ENCODE data around the gene FCN2.

Gene FCN2

GRCh38 chr9:134892221-134892620 lies 11.6 kb downstream of the FCN2 start:
- Histone ChIP-seq H2AFZ (ENCODE audit: low read length) (no peak overlapping the region), H4K8ac (ENCODE audit: low read depth, low read length) (no peak overlapping the region), H4K91ac (ENCODE audit: low read depth, low read length, poor library complexity) (no peak overlapping the region), H2BK12ac (ENCODE audit: low read length) (peak overlapping the region; percentile 60), H3K4me3 (ENCODE audit: low read length in 2 of 2) (peak overlapping the region in 1 of 2 donors; percentile 6), H3K27me3 (ENCODE audit: control insufficient read depth in 3 of 3, insufficient read depth in 3 of 3, low read depth in 1 of 3, low read length in 3 of 3) (peaks cover 0 to 9% (median 0%) of the 10 kb centered on the region in 3 experiments), H2BK5ac (ENCODE audit: low read length) (no peak overlapping the region), H3K9me3 (replicated peaks in 1 of 2; ENCODE audit: control insufficient read depth in 2 of 2, insufficient read depth in 1 of 2, low read depth in 1 of 2, low read length in 2 of 2) (peaks cover 0 to 13% of the 10 kb centered on the region in 2 donors), H2BK15ac (ENCODE audit: low read length) (no peak overlapping the region), H2AK5ac (ENCODE audit: low read depth, low read length) (no peak overlapping the region), H2BK120ac (ENCODE audit: low read depth, low read length) (no peak overlapping the region), H3K9ac (ENCODE audit: low read depth, low read length, poor library complexity) (peak overlapping the region; percentile 57), H3K14ac (ENCODE audit: low read length) (no peak overlapping the region), H3K18ac (ENCODE audit: low read length) (no peak overlapping the region), H3K79me1 (ENCODE audit: low read depth, low read length) (no peaks in the 10 kb centered on the region), H3K4ac (ENCODE audit: low read length) (no peak overlapping the region), H3K4me1 (ENCODE audit: control insufficient read depth in 2 of 2, insufficient read depth in 1 of 2, low read depth in 1 of 2, low read length in 2 of 2) (no peaks in the 10 kb centered on the region), H3K4me2 (ENCODE audit: insufficient read depth, low read length, poor library complexity, severe bottlenecking) (no peak overlapping the region), H3K23ac (ENCODE audit: low read depth, low read length, poor library complexity) (no peak overlapping the region), H3K27ac (replicated peaks; ENCODE audit: low read length) (no peak overlapping the region), H3K36me3 (replicated peaks in 1 of 2; ENCODE audit: control insufficient read depth in 2 of 2, insufficient read depth in 2 of 2, low read length in 2 of 2) (peaks cover 0 to 1% of the 10 kb centered on the region in 2 donors)
- WGBS, 2 donors (ENCODE audit: extremely low coverage in 2 of 2, insufficient read length in 2 of 2, insufficient replicate concordance in 1 of 2): no CpG with 5 or more reads among the region's 6 CpGs
- DNase-seq (ENCODE audit: low spot score): no peak

- Histone ChIP-seq H3K4me2 (ENCODE audit: insufficient read depth, low read length, poor library complexity, severe bottlenecking) (no peak overlapping the region), H3K27ac (replicated peaks; ENCODE audit: low read length) (no peak overlapping the region), H3K4ac (ENCODE audit: low read length) (no peak overlapping the region), H3K4me3 (ENCODE audit: low read length in 2 of 2) (no peak overlapping the region), H3K23ac (ENCODE audit: low read depth, low read length, poor library complexity) (no peak overlapping the region), H2BK12ac (ENCODE audit: low read length) (no peak overlapping the region), H3K9ac (ENCODE audit: low read depth, low read length, poor library complexity) (no peak overlapping the region), H2BK15ac (ENCODE audit: low read length) (no peak overlapping the region), H4K91ac (ENCODE audit: low read depth, low read length, poor library complexity) (no peak overlapping the region), H3K18ac (ENCODE audit: low read length) (no peak overlapping the region), H2AFZ (ENCODE audit: low read length) (no peak overlapping the region), H2BK5ac (ENCODE audit: low read length) (no peak overlapping the region), H3K27me3 (ENCODE audit: control insufficient read depth in 3 of 3, insufficient read depth in 3 of 3, low read depth in 1 of 3, low read length in 3 of 3) (peaks cover 0 to 7% (median 0%) of the 10 kb centered on the region in 3 experiments), H2BK120ac (ENCODE audit: low read depth, low read length) (no peak overlapping the region), H3K36me3 (replicated peaks in 1 of 2; ENCODE audit: control insufficient read depth in 2 of 2, insufficient read depth in 2 of 2, low read length in 2 of 2) (peaks cover 0 to 1% of the 10 kb centered on the region in 2 donors), H3K79me1 (ENCODE audit: low read depth, low read length) (no peaks in the 10 kb centered on the region), H4K8ac (ENCODE audit: low read depth, low read length) (no peak overlapping the region), H3K4me1 (ENCODE audit: control insufficient read depth in 2 of 2, insufficient read depth in 1 of 2, low read depth in 1 of 2, low read length in 2 of 2) (no peaks in the 10 kb centered on the region), H3K9me3 (replicated peaks in 1 of 2; ENCODE audit: control insufficient read depth in 2 of 2, insufficient read depth in 1 of 2, low read depth in 1 of 2, low read length in 2 of 2) (peaks cover 0 to 14% of the 10 kb centered on the region in 2 donors), H3K14ac (ENCODE audit: low read length) (no peak overlapping the region), H2AK5ac (ENCODE audit: low read depth, low read length) (no peak overlapping the region)
- no peak for DNase-seq (ENCODE audit: low spot score)
- WGBS, 2 donors (ENCODE audit: extremely low coverage in 2 of 2, insufficient read length in 2 of 2, insufficient replicate concordance in 1 of 2): no CpG with 5 or more reads among the region's 7 CpGs
Observed at GRCh38 chr9:134892820-134893420, 12.3 kb downstream of the FCN2 start.

DNA sequence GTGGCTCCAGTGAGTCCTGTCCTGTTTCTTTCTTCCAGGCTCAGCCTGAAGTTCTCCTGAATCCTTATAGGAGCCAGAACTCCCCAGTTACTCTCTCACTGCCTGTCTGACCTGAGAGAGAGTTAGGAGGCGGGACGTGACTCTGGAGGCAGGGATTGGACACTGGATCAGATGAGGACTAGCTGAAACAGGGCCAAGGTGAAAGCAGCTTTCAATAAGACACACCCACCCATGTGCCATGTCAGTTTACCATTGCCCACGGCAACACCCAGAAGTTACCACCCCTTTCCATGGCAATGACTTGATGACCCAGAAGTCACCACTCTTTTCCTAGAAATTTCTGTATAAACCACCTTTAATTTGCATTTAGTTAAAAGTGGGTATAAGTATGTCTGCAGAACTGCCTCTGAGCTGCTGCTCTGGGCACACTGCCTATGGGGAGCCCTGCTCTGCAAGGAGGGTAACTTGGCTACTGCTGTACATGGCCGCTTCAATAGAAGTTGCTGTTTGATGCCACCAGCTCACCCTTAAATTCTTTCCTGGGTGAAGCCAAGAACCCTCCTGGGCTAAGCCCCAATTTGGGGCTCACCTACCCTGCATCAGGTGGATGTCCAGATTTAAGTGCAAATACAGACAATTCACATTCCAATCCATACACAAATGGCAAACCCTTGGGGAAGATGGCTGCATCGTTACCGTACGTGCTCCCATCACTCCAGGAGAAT lies 13.7 kb downstream of the FCN2 start:
- no CpG with 5 or more reads among the region's 7 CpGs for WGBS, 2 donors (ENCODE audit: extremely low coverage in 2 of 2, insufficient read length in 2 of 2, insufficient replicate concordance in 1 of 2)
- H3K27me3 ChIP-seq (ENCODE audit: control insufficient read depth in 3 of 3, insufficient read depth in 3 of 3, low read depth in 1 of 3, low read length in 3 of 3): peaks cover 0 to 6% (median 0%) of the 10 kb centered on the region in 3 experiments
- H2BK120ac ChIP-seq (ENCODE audit: low read depth, low read length): no peak overlapping the region
- no peak overlapping the region for H3K14ac ChIP-seq (ENCODE audit: low read length)
- no peak overlapping the region for H3K23ac ChIP-seq (ENCODE audit: low read depth, low read length, poor library complexity)
- H3K27ac ChIP-seq (replicated peaks; ENCODE audit: low read length): no peak overlapping the region
- no peak overlapping the region for H3K4me2 ChIP-seq (ENCODE audit: insufficient read depth, low read length, poor library complexity, severe bottlenecking)
- H3K79me1 ChIP-seq (ENCODE audit: low read depth, low read length): no peaks in the 10 kb centered on the region
- H2BK5ac ChIP-seq (ENCODE audit: low read length): no peak overlapping the region
- H2BK15ac ChIP-seq (ENCODE audit: low read length): no peak overlapping the region
- H3K4me1 ChIP-seq (ENCODE audit: control insufficient read depth in 2 of 2, insufficient read depth in 1 of 2, low read depth in 1 of 2, low read length in 2 of 2): no peaks in the 10 kb centered on the region
- H3K4ac ChIP-seq (ENCODE audit: low read length): no peak overlapping the region
- H4K91ac ChIP-seq (ENCODE audit: low read depth, low read length, poor library complexity): no peak overlapping the region
- peaks cover 0 to 1% of the 10 kb centered on the region in 2 donors for H3K36me3 ChIP-seq (replicated peaks in 1 of 2; ENCODE audit: control insufficient read depth in 2 of 2, insufficient read depth in 2 of 2, low read length in 2 of 2)
- peaks cover 0 to 15% of the 10 kb centered on the region in 2 donors for H3K9me3 ChIP-seq (replicated peaks in 1 of 2; ENCODE audit: control insufficient read depth in 2 of 2, insufficient read depth in 1 of 2, low read depth in 1 of 2, low read length in 2 of 2)
- H2AK5ac ChIP-seq (ENCODE audit: low read depth, low read length): no peak overlapping the region
- H2BK12ac ChIP-seq (ENCODE audit: low read length): no peak overlapping the region
- no peak overlapping the region for H3K4me3 ChIP-seq (ENCODE audit: low read length in 2 of 2)
- no peak overlapping the region for H3K18ac ChIP-seq (ENCODE audit: low read length)
- no peak overlapping the region for H2AFZ ChIP-seq (ENCODE audit: low read length)
- no peak overlapping the region for H3K9ac ChIP-seq (ENCODE audit: low read depth, low read length, poor library complexity)
- no peak overlapping the region for H4K8ac ChIP-seq (ENCODE audit: low read depth, low read length)
- no peak for DNase-seq (ENCODE audit: low spot score)

- Histone ChIP-seq H2AK5ac (ENCODE audit: low read depth, low read length) (no peak overlapping the region), H3K36me3 (replicated peaks in 1 of 2; ENCODE audit: control insufficient read depth in 2 of 2, insufficient read depth in 2 of 2, low read length in 2 of 2) (peaks cover 0 to 1% of the 10 kb centered on the region in 2 donors), H3K79me1 (ENCODE audit: low read depth, low read length) (no peaks in the 10 kb centered on the region), H3K27ac (replicated peaks; ENCODE audit: low read length) (no peak overlapping the region), H3K4me1 (ENCODE audit: control insufficient read depth in 2 of 2, insufficient read depth in 1 of 2, low read depth in 1 of 2, low read length in 2 of 2) (no peaks in the 10 kb centered on the region), H2AFZ (ENCODE audit: low read length) (no peak overlapping the region), H2BK12ac (ENCODE audit: low read length) (no peak overlapping the region), H3K4me3 (ENCODE audit: low read length in 2 of 2) (no peak overlapping the region), H3K27me3 (ENCODE audit: control insufficient read depth in 3 of 3, insufficient read depth in 3 of 3, low read depth in 1 of 3, low read length in 3 of 3) (peaks cover 0 to 3% (median 0%) of the 10 kb centered on the region in 3 experiments), H3K9ac (ENCODE audit: low read depth, low read length, poor library complexity) (no peak overlapping the region), H3K4me2 (ENCODE audit: insufficient read depth, low read length, poor library complexity, severe bottlenecking) (no peak overlapping the region), H3K4ac (ENCODE audit: low read length) (no peak overlapping the region), H3K23ac (ENCODE audit: low read depth, low read length, poor library complexity) (no peak overlapping the region), H3K18ac (ENCODE audit: low read length) (no peak overlapping the region), H2BK5ac (ENCODE audit: low read length) (no peak overlapping the region), H3K14ac (ENCODE audit: low read length) (no peak overlapping the region), H2BK15ac (ENCODE audit: low read length) (no peak overlapping the region), H3K9me3 (replicated peaks in 1 of 2; ENCODE audit: control insufficient read depth in 2 of 2, insufficient read depth in 1 of 2, low read depth in 1 of 2, low read length in 2 of 2) (peaks cover 0 to 19% of the 10 kb centered on the region in 2 donors), H4K8ac (ENCODE audit: low read depth, low read length) (no peak overlapping the region), H4K91ac (ENCODE audit: low read depth, low read length, poor library complexity) (no peak overlapping the region), H2BK120ac (ENCODE audit: low read depth, low read length) (no peak overlapping the region)
- no CpG with 5 or more reads among the region's 3 CpGs for WGBS, 2 donors (ENCODE audit: extremely low coverage in 2 of 2, insufficient read length in 2 of 2, insufficient replicate concordance in 1 of 2)
- DNase-seq (ENCODE audit: low spot score): no peak
Observed at GRCh38 chr9:134895097-134895496, 14.5 kb downstream of the FCN2 start.
